Liver (tissue), 9 donors: Measurements from ENCODE around the gene PTPRN2. TPM values are rescaled to one million over a fixed set of nuclear protein-coding genes. Genes with fewer than 3 reads are reported as not detected.

ENCODE experiments used
- DNase-seq: peaks from one replicate; pipeline ENCODE4 v3.0.0-alpha.2; 2017; ENCODE audit warnings: low spot score
- H3K27ac ChIP-seq, 2 donors: one replicate each; pipeline ENCODE4 v1.7.0; 2013; ENCODE audit warnings: inconsistent platforms in 2 of 2, low read length in 2 of 2, control low read depth in 1 of 2, low read depth in 1 of 2, mild to moderate bottlenecking in 1 of 2
- H3K27me3 ChIP-seq, 4 donors: one replicate each; pipeline versions ENCODE4 v1.6.1 to v1.7.0; 2013; ENCODE audit warnings: low read length in 3 of 4, inconsistent platforms in 1 of 4, mild to moderate bottlenecking in 1 of 4, moderate library complexity in 1 of 4; ENCODE audit not compliant: control insufficient read depth in 4 of 4, insufficient read depth in 4 of 4
- H3K36me3 ChIP-seq, 4 donors: one replicate each; pipeline versions ENCODE4 v1.6.1 to v1.7.0; 2013; ENCODE audit warnings: low read length in 3 of 4, mild to moderate bottlenecking in 3 of 4, low read depth in 1 of 4, moderate library complexity in 1 of 4; ENCODE audit not compliant: control insufficient read depth in 4 of 4, insufficient read depth in 3 of 4
- H3K4me1 ChIP-seq, 4 donors: one replicate each; pipeline versions ENCODE4 v1.6.1 to v1.7.0; 2013; ENCODE audit warnings: low read length in 3 of 4, mild to moderate bottlenecking in 3 of 4, moderate library complexity in 1 of 4; ENCODE audit not compliant: control insufficient read depth in 4 of 4, insufficient read depth in 4 of 4
- H3K4me3 ChIP-seq, 3 donors: one replicate each; pipeline versions ENCODE4 v1.6.1 to v1.7.0; 2013; ENCODE audit warnings: low read length in 3 of 3, control low read depth in 1 of 3, low read depth in 1 of 3, mild to moderate bottlenecking in 1 of 3
- H3K9ac ChIP-seq, 2 donors: one replicate each; pipeline ENCODE4 v1.7.0; 2013; ENCODE audit warnings: low read length in 2 of 2, mild to moderate bottlenecking in 2 of 2, moderate library complexity in 2 of 2, control low read depth in 1 of 2, low read depth in 1 of 2
- H3K9me3 ChIP-seq, 4 donors: one replicate each; pipeline versions ENCODE4 v1.6.1 to v1.7.0; 2013; ENCODE audit warnings: low read length in 3 of 4; ENCODE audit not compliant: control insufficient read depth in 4 of 4
- ATF3 ChIP-seq: IDR thresholded peaks from 2 replicates; pipeline ENCODE4 v1.6.1; 2016; ENCODE audit warnings: antibody characterized with exemption
- CTCF ChIP-seq: fragments of 150-350 bp; IDR thresholded peaks from 2 replicates; pipeline ENCODE4 v1.5.1; 2017; ENCODE audit warnings: improper control_type of control experiment, low read depth, low read length; ENCODE audit not compliant: missing input control
- EGR1 ChIP-seq, 2 donors: IDR thresholded peaks; 2 replicates each; pipeline ENCODE4 v1.6.1; 2016 to 2018; ENCODE audit warnings: antibody characterized with exemption in 2 of 2, low read depth in 2 of 2
- FOXA1 ChIP-seq: IDR thresholded peaks from 2 replicates; pipeline ENCODE4 v1.6.1; 2016; ENCODE audit warnings: antibody characterized with exemption
- FOXA2 ChIP-seq: IDR thresholded peaks from 2 replicates; pipeline ENCODE4 v1.6.1; 2016; ENCODE audit warnings: antibody characterized with exemption
- GABPA ChIP-seq, 2 donors: IDR thresholded peaks in 1 of 2; conservative IDR thresholded peaks in 1 of 2; 2 replicates each; pipeline ENCODE4 v1.6.1; 2016; ENCODE audit warnings: antibody characterized with exemption in 2 of 2, mild to moderate bottlenecking in 1 of 2, moderate library complexity in 1 of 2
- HNF4A ChIP-seq, 2 donors: conservative IDR thresholded peaks; 2 replicates each; pipeline ENCODE4 v1.6.1; 2016; ENCODE audit warnings: antibody characterized with exemption in 2 of 2, mild to moderate bottlenecking in 2 of 2
- HNF4G ChIP-seq: IDR thresholded peaks from 2 replicates; pipeline ENCODE4 v1.6.1; 2016; ENCODE audit warnings: antibody characterized with exemption
- JUND ChIP-seq, 2 donors: IDR thresholded peaks; 2 replicates each; pipeline ENCODE4 v1.6.1; 2016; ENCODE audit warnings: antibody characterized with exemption in 2 of 2
- MAX ChIP-seq: IDR thresholded peaks from 2 replicates; pipeline ENCODE4 v1.6.1; 2016; ENCODE audit warnings: antibody characterized with exemption
- NR2F2 ChIP-seq: IDR thresholded peaks from 2 replicates; pipeline ENCODE4 v1.6.1; 2016; ENCODE audit warnings: antibody characterized with exemption
- RAD21 ChIP-seq, 2 donors: IDR thresholded peaks; 2 replicates each; pipeline ENCODE4 v1.6.1; 2016; ENCODE audit warnings: antibody characterized with exemption in 2 of 2, mild to moderate bottlenecking in 2 of 2
- REST ChIP-seq: IDR thresholded peaks from 2 replicates; pipeline ENCODE4 v1.6.1; 2016; ENCODE audit warnings: antibody characterized with exemption, mild to moderate bottlenecking
- RXRA ChIP-seq, 2 donors: IDR thresholded peaks; 2 replicates each; pipeline ENCODE4 v1.6.1; 2017 to 2018; ENCODE audit warnings: antibody characterized with exemption in 2 of 2, mild to moderate bottlenecking in 1 of 2
- SP1 ChIP-seq: IDR thresholded peaks from 2 replicates; pipeline ENCODE4 v1.6.1; 2018; ENCODE audit warnings: antibody characterized with exemption, mild to moderate bottlenecking
- TAF1 ChIP-seq: conservative IDR thresholded peaks from 2 replicates; pipeline ENCODE4 v1.6.1; 2016; ENCODE audit warnings: antibody characterized with exemption, mild to moderate bottlenecking
- YY1 ChIP-seq: IDR thresholded peaks from 2 replicates; pipeline ENCODE4 v1.6.1; 2016; ENCODE audit warnings: antibody characterized with exemption, mild to moderate bottlenecking
- ZBTB33 ChIP-seq: IDR thresholded peaks from 2 replicates; pipeline ENCODE4 v1.6.1; 2016; ENCODE audit warnings: antibody characterized with exemption
- WGBS: extraction: QIAGEN DNeasy Blood & Tissue Kit; methylation state at CpG from one replicate; pipeline ENCODE4 v1.1.7; 2013; 5-methylcytosine and 5-hydroxymethylcytosine counted together
- polyA plus RNA-seq, 2 donors: library from polyadenylated mRNA; stranded (reverse) in 1 of 2; unstranded in 1 of 2; fragments of 200-250 nt in 1 of 2; fragments of >200 nt in 1 of 2; fragmentation: Nextera tagmentation in 1 of 2; extraction: Ambion mirVana in 1 of 2; gene quantifications; one replicate each; pipeline versions ENCODE4 v1.2.1 to v1.2.3, GENCODE V29; 2013 to 2015
- total RNA-seq, 2 donors: library from RNA; depleted of rRNA; stranded (reverse); fragments of >200 nt; gene quantifications; one replicate each; pipeline ENCODE4 v1.2.3, GENCODE V29; 2014
- donor health status: healthy.
- donor health status: healthy.
- donor health status: healthy.
- donor health status: healthy.
- donor health status: healthy.

PTPRN2 gene
- total and polyA plus RNA-seq, 4 donors, result 0.75 to 1.9 (median 1.1) TPM

- Histone ChIP-seq H3K27ac (peak overlapping the region; percentile 81 to 82), H3K9me3 (no peaks in the 10 kb centered on the region), H3K36me3 (no peaks in the 10 kb centered on the region), H3K27me3 (no peaks in the 10 kb centered on the region), H3K9ac (peak overlapping the region; percentile 22 to 69), H3K4me1 (peaks cover 5 to 21% (median 15%) of the 10 kb centered on the region in 4 donors), H3K4me3 (peak overlapping the region; percentile 21 to 65 (median 43))
- TF ChIP-seq ZBTB33 (no peak), ATF3 (no peak), TAF1 (no peak), EGR1 (IDR thresholded peaks at IDR 0.05; ENCODE audit: low read depth in 2 of 2) (no peak), FOXA2 (no peak), NR2F2 (no peak), MAX (no peak), CTCF (no peak), YY1 (no peak), RAD21 (IDR thresholded peaks at IDR 0.05) (no peak), FOXA1 (no peak), REST (no peak), SP1 (no peak), HNF4G (no peak), RXRA (IDR thresholded peaks at IDR 0.05) (no peak), JUND (IDR thresholded peaks at IDR 0.05) (no peak), HNF4A (conservative IDR thresholded peaks at IDR 0.05) (no peak), GABPA (IDR thresholded peaks at IDR 0.05 in 1 of 2, conservative IDR thresholded peaks at IDR 0.05 in 1 of 2) (no peak)
- 52% methylated on average over 19 of the region's 19 CpGs for WGBS
- peak; percentile 40 for DNase-seq
These were observed 324.3 kb downstream of the PTPRN2 start for GRCh38 chr7:158263110-158263963.
